Fibroblast of skin of right quadriceps (primary cell): Measurements from ENCODE around the gene NTRK3.
A peak's percentile ranks its signal among the peaks of the same experiment; 100 is the strongest.
"Not testable (repeated sequence)": the region's sequence is repeated elsewhere in the genome, so short reads cannot be mapped to it uniquely, and the experiment has no call there.

Experiments
- DNase-seq: peaks from one replicate; pipeline ENCODE4 v3.0.0-alpha.2; 2013

Gene NTRK3

GRCh38 chr15:88115486-88116152 is 140.9 kb downstream of the NTRK3 start:
- peak; percentile 3 for DNase-seq

GRCh38 chr15:88113613-88114308 is 142.8 kb downstream of the NTRK3 start:
- DNase-seq: peak; percentile 85

GRCh38 chr15:88108991-88109390 is 147.5 kb downstream of the NTRK3 start:
- DNase-seq: no peak

GRCh38 chr15:88108477-88108876 is 148.1 kb downstream of the NTRK3 start:
- no peak for DNase-seq

- DNase-seq: no peak
Observed at GRCh38 chr15:88106074-88106473, 150.5 kb downstream of the NTRK3 start.

- no peak for DNase-seq
Observed at GRCh38 chr15:88104357-88104756, 152.2 kb downstream of the NTRK3 start.

- DNase-seq: peak; percentile 48
Observed at GRCh38 chr15:88100181-88100580, 156.4 kb downstream of the NTRK3 start.

- DNase-seq: no peak
Observed at GRCh38 chr15:88098361-88098760, 158.2 kb downstream of the NTRK3 start.

GRCh38 chr15:88091444-88092016 is 165.0 kb downstream of the NTRK3 start:
- no peak for DNase-seq

- DNase-seq: no peak
Observed at GRCh38 chr15:88090481-88091011, 166.0 kb downstream of the NTRK3 start.

- no peak for DNase-seq
Observed at GRCh38 chr15:88089731-88090130, 166.8 kb downstream of the NTRK3 start.

- DNase-seq: peak; percentile 62
Observed at GRCh38 chr15:88089024-88089620, 167.4 kb downstream of the NTRK3 start.

GRCh38 chr15:88083811-88084760 is 172.5 kb downstream of the NTRK3 start:
- DNase-seq: peak; percentile 92

- DNase-seq: no peak
Observed at GRCh38 chr15:88080616-88081015, 175.9 kb downstream of the NTRK3 start.

GRCh38 chr15:88077296-88078020 is 179.1 kb downstream of the NTRK3 start:
- peak; percentile 98 for DNase-seq

GRCh38 chr15:88076328-88076727 is 180.2 kb downstream of the NTRK3 start:
- DNase-seq: peak; percentile 78

GRCh38 chr15:88075102-88075501 is 181.4 kb downstream of the NTRK3 start:
- DNase-seq: no peak

GRCh38 chr15:88074386-88074785 is 182.2 kb downstream of the NTRK3 start:
- DNase-seq: peak; percentile 35

- no peak for DNase-seq
Observed at GRCh38 chr15:88073391-88073691, 183.2 kb downstream of the NTRK3 start.

GRCh38 chr15:88072598-88073390 is 183.7 kb downstream of the NTRK3 start:
- DNase-seq: no peak

GRCh38 chr15:88072133-88072532 is 184.4 kb downstream of the NTRK3 start:
- DNase-seq: not testable (repeated sequence)
